Mucosa of descending colon (tissue), 3 donors: Measurements from ENCODE around the gene SASH1. TPM values are rescaled to one million over a fixed set of nuclear protein-coding genes. Genes with fewer than 3 reads are reported as not detected.

ENCODE experiments used
- ATAC-seq: fragments of 200-7000 bp; cut with Tn5 transposase; one replicate; pipeline ENCODE4 v1.9.1; 2020; ENCODE audit warnings: mild to moderate bottlenecking, moderate library complexity
- DNase-seq, 3 donors: peaks; one replicate each; pipeline ENCODE4 v3.0.0-alpha.2; 2020
- H3K36me3 ChIP-seq: fragments of 200-600 bp; one replicate; pipeline ENCODE4 v1.8.0; 2021; ENCODE audit warnings: low read depth, mild to moderate bottlenecking
- H3K4me1 ChIP-seq: fragments of 200-600 bp; one replicate; pipeline ENCODE4 v1.8.0; 2021; ENCODE audit warnings: low read depth, mild to moderate bottlenecking
- H3K4me3 ChIP-seq: fragments of 200-600 bp; one replicate; pipeline ENCODE4 v1.8.0; 2021; ENCODE audit warnings: mild to moderate bottlenecking
- H3K9me3 ChIP-seq: fragments of 200-600 bp; one replicate; pipeline ENCODE4 v1.8.0; 2021; ENCODE audit warnings: mild to moderate bottlenecking
- CTCF ChIP-seq: fragments of 200-600 bp; IDR thresholded peaks from one replicate; pipeline ENCODE4 v1.8.0; 2022; ENCODE audit warnings: antibody characterized with exemption, mild to moderate bottlenecking
- intact Hi-C, 2 donors: fragments of 100-400 bp; cut with DNase I in 1 of 2; cut with micrococcal nuclease in 1 of 2; formaldehyde crosslinking; loops; one replicate each; pipeline versions ENCODE4 v1.11.0 to v1.11.1; 2022; cut with DNase I, micrococcal nuclease
- total RNA-seq, 3 donors: library from RNA; stranded (reverse); fragmentation: NEBNext Ultra II Directional in 2 of 3; extraction: Animal tissue kit (Norgen Biotek cat#: 25700) in 2 of 3; gene quantifications; one replicate each; pipeline versions ENCODE4 v1.2.1 to v1.2.4, GENCODE V29; 2021 to 2023
- donor health status: DM: no; HTN: no; CAD: no; lungs with moderate emphysema.
- donor health status: DM: no; HTN: no; CAD: no.
- donor health status: DM: no; HTN: yes; CAD: no.

SASH1 gene
- total RNA-seq, 3 donors from 2014 or later, result 20.5 to 47.3 (median 22.9) TPM

GRCh38 chr6:148392671-148393070, 50.0 kb downstream of the SASH1 start:
- H3K4me3 ChIP-seq, result no peak overlapping the region
- TF ChIP-seq CTCF, result no peak
- intact Hi-C loops, result no loop called here
- H3K36me3 ChIP-seq, result no peaks in the 10 kb centered on the region
- H3K9me3 ChIP-seq, result no peaks in the 10 kb centered on the region
- ATAC-seq (no peak), DNase-seq (no peak)
- no peaks in the 10 kb centered on the region for H3K4me1 ChIP-seq

- Histone ChIP-seq H3K4me1 (no peaks in the 10 kb centered on the region), H3K4me3 (no peak overlapping the region), H3K9me3 (no peaks in the 10 kb centered on the region), H3K36me3 (no peaks in the 10 kb centered on the region)
- no peak for ATAC-seq
- intact Hi-C loops, result no loop called here
- DNase-seq, result no peak
- no peak for TF ChIP-seq CTCF
These were observed 53.0 kb downstream of the SASH1 start for GRCh38 chr6:148395583-148396101.

GRCh38 chr6:148396411-148396810, 53.8 kb downstream of the SASH1 start:
- ATAC-seq (no peak), DNase-seq (no peak)
- Histone ChIP-seq H3K9me3 (no peaks in the 10 kb centered on the region), H3K4me3 (no peak overlapping the region), H3K4me1 (no peaks in the 10 kb centered on the region), H3K36me3 (no peaks in the 10 kb centered on the region)
- no peak for TF ChIP-seq CTCF
- intact Hi-C loops, result no loop called here

- intact Hi-C loops, result no loop called here
- no peak overlapping the region for H3K4me3 ChIP-seq
- H3K4me1 ChIP-seq, result no peaks in the 10 kb centered on the region
- H3K9me3 ChIP-seq, result no peaks in the 10 kb centered on the region
- no peak for TF ChIP-seq CTCF
- no peaks in the 10 kb centered on the region for H3K36me3 ChIP-seq
- DNase-seq (no peak), ATAC-seq (no peak)
These were observed 54.3 kb downstream of the SASH1 start for GRCh38 chr6:148396926-148397325.

- no peak for TF ChIP-seq CTCF
- ATAC-seq (no peak), DNase-seq (no peak)
- Histone ChIP-seq H3K4me1 (no peaks in the 10 kb centered on the region), H3K4me3 (no peak overlapping the region), H3K9me3 (no peaks in the 10 kb centered on the region), H3K36me3 (no peaks in the 10 kb centered on the region)
- intact Hi-C loops, result no loop called here
These were observed 55.6 kb downstream of the SASH1 start for GRCh38 chr6:148398244-148398643.

- intact Hi-C loops, result no loop called here
- H3K36me3 ChIP-seq, result no peaks in the 10 kb centered on the region
- no peak for ATAC-seq
- no peaks in the 10 kb centered on the region for H3K4me1 ChIP-seq
- no peak overlapping the region for H3K4me3 ChIP-seq
- TF ChIP-seq CTCF, result no peak
- no peak for DNase-seq
- no peaks in the 10 kb centered on the region for H3K9me3 ChIP-seq
These were observed 56.0 kb downstream of the SASH1 start for GRCh38 chr6:148398678-148399077.
